Activated CD4-positive, alpha-beta T cell treated with anti-CD3 and anti-CD28 coated beads, Interleukin-2, Interleukin-4, amounts not matched to agents 100 ng/mL and 50 ng/mL, durations not matched to agents 16 hours and 8 hours (primary cell): ENCODE measurements around the gene SLC17A7.
A peak's percentile ranks its signal among the peaks of the same experiment; 100 is the strongest.

Source experiments
- DNase-seq: peaks from one replicate; pipeline ENCODE4 v3.0.0-alpha.2; 2020; ENCODE audit warnings: low spot score

SLC17A7 gene

DNA sequence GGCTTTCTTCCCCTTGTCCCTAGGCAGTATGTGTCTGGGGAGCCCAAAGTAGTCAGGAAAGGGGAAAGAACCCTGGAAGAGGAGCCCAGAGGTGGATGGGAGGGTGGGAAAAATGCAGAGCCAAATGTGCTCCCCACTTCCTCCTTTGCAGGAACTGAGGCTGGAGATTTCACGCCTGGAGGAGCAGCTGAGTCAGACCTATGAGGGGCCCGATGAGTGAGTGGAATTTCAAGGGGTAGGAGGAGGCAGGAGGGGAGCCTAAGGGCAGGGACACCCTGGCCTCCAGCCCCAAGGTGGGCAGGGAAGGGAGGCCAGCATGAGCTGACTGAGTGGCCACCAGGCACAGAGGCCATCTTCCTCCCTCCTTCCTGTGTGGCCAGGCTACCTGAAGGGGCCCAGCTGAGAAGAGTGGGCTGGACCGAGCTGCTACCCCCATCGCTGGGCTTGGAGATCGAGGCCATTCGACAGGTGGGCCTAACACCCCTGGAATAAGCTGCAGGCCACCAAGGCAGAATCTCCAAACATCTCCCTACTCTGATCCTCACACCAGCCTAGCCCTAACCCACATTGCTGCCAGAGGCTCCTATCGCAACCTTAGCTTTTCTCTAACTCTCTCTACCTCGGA lies 32.4 kb downstream of the SLC17A7 start:
- DNase-seq: no peak

DNA sequence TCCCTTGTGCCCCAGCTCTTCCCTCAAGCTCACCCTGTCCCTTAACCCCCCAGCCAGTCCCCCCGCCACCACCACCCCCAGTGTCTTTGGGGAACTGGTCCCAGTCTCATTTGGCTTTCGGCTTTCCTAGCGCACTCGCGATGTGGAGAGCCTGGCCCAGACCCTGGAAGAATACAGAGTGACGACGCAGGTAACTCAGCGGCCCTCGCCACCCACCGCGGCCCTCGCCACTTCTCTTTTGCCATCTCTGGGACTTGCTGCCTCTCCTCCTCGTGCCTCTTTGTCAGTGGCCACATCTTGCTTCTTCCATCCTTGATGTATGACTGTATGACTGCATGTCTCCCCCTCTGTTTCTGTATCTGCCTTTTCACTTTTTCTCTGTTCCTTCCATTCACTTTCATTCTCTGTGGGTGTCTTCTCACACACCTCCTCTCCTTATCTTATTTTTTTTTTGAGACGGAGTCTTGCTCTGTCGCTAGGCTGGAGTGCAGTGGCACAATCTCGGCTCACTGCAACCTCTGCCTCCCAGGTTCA lies 33.8 kb downstream of the SLC17A7 start:
- DNase-seq: no peak

DNA sequence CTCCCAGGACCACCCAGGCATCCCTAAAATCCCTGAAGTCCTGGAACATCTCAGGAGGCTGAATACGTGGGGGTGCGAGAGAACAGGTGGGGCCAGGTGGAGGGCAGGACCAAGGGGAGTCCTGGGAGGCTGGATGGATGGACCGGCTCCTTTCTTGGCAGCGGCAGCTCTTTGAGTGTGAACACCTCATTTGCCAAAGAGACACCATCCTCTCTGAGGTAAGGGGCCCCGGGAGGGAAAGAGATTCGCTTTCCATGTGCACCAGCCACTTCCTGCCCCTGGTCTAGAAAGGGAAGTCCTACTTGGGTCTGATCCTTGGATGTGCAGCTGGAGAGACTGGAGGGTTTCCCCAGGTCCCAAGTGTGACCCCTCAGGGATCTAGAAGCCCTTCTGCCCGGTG lies 34.2 kb downstream of the SLC17A7 start:
- DNase-seq: no peak

DNA sequence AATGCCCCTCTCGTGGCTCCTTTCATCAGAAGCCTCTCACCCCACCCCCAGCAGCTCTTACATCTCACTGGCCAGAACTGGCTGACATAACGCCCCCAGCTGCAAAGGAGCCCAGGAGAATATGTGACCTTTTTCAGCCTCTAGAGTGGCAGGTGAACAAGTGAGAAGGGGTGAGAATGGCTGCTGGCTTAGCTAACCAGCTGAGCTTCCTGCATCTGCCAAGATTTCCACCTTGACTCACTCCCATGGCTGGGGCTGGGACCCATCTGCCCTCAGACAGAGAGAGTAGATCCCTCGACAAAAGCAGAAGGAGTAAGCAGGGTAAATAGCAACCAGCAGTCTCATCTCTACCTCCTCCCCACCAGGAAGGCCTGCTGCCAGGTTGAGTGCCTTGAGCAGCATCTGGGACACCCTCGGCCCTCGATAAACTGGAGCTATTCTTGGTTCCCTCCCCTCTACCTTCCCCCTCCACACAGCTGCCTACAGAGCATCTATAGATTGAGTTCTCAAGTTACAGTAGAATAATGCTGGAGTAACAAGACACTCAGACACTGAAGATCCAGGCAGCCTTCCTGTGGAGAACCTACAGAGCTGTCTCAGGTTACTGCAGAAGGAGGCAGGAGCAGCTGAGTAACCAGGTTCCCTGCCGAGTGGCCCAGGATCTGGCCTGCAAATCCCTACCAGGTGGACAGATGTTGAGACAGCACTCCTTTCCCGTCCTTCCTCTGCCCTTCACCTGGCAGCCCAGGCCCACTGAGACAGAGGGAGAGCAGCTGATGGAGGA lies 37.7 kb downstream of the SLC17A7 start:
- no peak for DNase-seq

DNA sequence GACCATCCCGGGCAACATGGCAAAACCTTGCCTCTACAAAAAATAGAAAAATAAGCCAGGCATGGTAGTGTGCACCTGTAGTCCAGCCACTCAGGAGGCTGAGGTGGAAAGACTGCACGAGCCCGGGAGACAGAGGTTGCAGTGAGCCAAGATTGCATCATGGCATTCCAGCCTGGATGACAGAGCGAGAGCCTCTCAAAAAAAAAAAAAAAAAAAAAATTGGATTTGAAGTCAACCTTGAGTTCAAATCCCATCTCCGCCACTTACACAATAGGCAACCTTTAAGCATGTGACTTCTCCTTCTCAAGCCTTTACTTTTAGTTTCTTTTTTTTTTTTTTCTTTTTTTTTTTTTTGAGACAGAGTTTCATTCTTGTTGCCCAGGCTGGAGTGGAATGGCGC lies 41.3 kb downstream of the SLC17A7 start:
- DNase-seq: no peak

DNA sequence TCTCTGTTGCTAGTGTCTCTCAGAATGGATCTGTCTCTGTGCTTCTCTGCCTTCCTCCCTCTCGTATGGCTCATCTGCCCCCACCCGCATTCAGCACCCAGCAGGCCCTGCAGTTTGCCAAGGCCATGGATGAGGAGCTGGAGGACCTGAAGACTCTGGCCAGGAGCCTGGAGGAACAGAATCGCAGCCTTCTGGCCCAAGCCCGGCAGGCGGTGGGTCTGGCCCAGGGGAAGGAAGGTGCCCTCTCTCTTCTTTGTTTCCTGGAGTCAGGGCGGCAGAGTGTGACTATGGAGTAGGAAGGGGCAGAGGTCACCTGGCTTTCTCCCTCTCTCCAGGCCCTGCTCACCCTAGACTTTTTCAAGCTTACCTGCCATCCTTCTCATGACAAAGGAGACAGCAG lies 42.4 kb downstream of the SLC17A7 start:
- DNase-seq: no peak

DNA sequence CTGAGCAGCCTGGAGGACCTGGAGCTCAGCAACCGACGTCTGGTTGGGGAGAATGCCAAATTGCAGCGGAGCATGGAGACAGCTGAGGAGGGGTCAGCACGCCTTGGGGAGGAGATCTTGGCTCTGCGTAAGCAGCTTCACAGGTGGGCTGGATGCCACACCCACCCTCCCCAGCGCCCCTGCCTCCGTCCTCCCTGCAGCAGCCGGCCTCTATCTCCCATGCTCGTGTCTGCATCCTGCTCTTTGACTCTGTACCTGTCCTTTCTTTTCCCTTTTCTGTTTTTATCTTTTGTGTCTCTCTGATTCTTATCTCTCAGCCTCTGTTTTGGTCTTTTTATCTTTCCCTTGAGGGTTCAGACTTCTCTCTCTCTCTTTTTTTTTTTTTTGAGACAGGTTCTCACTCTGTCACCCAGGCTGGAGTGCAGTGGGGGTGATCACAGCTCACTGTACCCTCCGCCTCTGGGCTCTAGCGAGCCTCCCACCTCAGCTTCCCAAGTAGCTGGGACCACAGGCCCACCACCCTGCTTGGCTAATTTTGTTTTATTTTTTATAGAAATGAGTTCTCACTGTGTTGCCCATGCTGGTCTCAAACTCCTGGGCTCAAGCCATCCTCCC lies 43.2 kb downstream of the SLC17A7 start:
- no peak for DNase-seq

DNA sequence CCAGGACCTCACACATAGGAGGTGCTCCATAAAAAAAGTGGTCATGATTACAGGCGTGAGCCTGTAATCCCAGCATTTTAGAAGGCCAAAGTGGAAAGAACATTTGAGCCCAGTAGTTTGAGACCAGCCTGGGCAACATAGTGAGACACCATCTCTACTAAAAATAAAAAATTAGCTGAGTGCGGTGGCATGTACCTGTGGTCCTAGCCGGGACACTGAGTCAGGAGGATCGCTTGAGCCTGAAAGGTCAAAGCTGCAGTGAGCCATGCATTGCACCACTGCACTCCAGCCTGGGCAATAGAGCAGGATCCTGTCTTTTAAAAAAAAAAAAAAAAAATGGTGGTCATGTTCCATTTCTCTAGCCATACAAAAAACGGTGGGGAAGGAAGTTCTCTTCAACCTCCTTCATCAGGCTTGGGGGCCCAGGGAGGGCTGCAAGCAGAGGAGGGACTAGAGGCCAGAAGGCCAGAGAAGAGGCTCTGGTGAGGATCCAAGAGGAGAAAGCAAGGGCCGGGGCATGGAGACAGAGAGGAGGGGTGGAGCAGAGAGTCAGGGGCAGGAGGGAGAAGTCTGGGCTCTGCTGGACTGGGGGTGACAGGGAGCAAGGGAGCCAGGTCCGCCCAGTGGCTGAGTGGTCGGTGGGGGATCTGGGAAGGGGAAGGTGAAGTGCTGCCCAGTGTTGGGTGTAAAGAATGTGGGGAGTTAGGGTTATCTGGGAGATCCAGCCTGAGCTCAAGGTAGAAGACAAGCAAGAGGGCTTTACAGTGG lies 44.4 kb downstream of the SLC17A7 start:
- DNase-seq: no peak

DNA sequence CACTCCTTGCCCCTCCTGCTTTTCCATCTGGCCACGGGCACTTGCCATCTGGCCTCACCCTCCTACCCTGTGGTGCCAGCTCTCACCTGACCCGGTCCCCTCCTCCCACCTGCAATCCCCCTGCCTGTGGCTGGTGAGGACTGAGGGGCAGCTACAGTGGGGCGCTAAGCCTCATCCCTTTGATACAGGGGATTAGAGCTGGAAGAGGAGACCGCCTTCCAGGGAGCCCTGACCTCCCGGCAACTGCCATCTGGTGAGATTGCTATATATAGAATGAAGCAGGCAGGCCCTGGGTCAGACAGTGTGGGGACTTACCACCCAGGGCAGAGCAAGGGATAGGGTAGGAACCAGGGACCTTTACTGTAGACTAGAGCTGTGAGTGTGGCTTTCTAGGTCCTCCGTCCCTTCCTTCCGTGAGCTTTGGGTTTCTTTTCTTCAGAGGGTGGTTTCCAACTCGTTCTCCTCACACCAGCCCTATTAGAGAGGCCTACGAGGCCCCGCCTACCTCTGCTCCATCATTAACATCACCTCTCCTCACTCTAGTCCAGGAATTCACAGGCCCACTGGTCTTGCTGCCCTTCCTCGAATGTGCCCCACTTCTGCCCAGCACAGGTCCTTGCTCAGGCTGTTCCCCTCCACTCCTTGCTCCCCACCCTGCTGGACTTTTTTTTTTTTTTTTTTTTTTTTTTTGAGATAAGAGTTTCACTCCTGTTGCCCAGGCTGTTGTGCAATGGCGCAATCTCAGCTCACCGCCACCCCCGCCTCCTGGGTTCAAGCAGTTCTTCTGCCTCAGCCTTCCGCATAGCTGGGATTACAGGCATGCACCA lies 45.5 kb downstream of the SLC17A7 start:
- DNase-seq: no peak

DNA sequence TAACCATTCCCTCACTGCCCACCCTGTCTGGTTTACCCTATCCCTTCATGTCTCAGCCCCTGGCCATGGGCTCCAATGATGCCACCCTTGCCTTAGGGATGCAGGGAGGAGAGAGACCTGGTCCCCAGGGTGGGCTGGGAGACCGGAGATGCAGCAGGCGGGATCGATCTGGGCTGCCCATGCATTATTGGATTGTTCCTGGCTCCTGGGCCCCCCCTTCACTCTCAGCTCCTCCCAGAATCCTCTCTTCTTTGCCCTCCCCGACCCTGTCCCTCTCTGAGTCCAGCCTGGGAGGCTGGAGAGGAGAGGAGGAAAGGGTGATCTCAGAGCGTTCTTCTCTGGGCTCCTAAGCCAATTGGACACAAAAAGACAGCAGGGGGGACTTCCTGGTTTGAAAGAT lies 47.4 kb downstream of the SLC17A7 start:
- DNase-seq: no peak

DNA sequence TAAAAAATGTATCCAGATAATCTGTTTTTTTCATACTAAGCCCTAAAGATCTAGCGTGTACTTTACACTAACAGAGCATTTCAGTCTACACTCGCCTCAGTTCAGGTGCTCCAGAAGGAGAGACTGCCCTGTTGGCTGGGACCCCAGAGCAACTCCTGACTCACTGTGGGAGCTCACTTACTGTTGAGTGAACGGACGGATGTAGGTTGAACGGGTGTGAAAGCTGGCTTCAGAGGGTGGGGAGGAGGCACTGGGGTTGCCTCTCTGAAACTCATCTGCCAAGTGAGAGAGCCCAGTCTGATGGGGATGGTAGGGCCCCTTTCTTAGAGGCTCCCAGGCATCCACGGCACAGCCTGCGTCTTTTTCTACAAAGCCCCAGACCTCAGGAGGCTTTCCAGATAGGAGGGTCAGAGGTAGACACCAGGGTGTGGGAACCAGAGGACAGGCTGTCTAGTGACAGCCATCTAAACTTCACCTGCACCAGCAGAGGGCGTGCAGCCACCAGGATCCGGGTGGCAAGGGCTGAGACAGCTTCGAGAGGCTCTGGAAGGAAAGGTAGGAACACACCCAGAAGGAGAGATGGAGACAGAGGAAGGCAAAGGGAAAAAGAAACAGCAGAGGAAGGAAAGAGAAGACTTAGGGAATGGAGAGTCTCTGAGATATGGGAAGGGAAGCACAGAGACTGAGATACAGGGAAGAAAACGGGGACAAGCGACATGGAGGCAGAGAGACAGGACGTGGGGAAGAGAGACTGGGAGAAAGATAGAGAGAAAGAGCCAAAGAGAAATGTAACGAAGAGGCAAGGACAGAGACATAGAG lies 49.5 kb downstream of the SLC17A7 start:
- DNase-seq: peak; percentile 79

DNA sequence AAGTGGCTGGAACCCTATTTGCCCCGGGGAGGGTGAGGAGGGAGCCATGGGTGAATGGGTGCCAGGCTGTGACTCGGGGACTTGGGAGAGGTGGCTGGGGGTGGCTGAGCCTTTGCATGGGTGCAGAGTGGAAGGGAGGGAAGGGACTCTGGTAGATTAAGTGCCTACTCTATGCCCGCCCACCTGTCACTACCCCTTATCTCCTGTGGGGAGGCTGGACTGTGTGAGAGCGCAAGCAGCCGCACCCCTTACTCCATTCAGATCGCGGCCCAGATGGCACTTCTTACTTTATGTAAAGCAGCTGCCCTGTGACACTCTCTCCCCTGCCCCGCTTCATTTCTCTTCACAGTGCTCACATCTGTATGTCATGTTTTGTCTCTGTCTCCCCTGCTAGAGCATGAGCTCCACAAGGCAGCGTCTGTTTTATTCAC lies 50.4 kb downstream of the SLC17A7 start:
- no peak for DNase-seq

DNA sequence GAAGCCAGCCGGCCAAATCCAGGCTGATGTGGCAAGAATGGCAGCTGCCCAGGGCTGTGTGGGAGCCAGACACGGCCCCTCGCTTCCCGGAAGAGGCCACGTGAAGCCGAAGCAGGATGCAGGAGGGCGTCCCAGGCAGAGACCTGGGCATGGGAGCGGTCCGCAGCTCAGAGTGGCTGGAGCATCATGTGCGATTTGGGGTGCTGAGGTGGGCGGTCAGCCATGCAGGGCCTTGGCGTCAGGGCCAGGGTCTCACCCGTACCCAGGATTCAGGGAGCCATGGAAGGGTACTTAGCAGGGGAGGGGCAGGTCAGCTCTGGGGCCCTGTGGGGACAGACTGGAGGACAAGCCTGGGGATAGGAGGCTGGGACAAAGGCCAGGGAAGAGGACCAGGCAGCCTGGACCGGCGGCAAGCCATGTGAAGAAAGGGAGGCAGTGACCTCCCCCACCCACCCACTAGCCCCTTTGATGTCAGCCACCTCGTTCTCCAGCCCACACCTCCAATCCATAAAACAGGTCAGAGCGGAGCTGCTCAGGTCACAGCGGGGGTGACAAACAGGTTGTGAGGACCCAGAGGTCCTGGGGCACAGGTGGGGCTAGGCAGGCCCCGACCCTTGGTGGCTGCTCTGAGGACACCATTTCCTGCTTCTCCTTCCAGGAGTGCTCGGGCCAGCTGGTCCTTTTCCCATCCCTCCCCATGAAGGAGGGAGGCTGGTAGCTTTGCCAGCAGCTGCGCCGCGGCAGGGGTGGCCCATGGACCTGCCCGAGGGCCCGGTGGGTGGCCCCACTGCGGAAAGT lies 51.0 kb downstream of the SLC17A7 start:
- no peak for DNase-seq

DNA sequence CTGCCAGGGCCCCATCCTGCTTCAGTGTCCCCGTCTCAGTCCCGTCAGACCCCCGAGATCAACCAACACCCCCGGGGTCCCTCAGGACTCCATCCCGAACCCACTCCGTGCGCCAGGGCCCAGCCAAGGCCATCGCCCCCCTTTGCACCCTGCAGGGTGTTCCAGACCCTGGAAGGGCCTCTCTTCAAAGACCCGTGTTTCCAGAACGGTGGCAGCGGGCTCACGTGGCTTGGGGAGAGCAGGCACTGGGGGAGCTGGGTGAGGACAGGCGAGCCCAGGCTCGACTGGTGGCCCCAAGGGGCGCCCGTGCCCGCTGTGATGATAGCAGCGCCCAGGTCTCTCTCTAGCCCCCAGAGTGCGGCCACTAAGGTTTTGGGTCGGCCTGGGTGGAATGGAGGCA lies 51.9 kb downstream of the SLC17A7 start:
- DNase-seq: no peak

DNA sequence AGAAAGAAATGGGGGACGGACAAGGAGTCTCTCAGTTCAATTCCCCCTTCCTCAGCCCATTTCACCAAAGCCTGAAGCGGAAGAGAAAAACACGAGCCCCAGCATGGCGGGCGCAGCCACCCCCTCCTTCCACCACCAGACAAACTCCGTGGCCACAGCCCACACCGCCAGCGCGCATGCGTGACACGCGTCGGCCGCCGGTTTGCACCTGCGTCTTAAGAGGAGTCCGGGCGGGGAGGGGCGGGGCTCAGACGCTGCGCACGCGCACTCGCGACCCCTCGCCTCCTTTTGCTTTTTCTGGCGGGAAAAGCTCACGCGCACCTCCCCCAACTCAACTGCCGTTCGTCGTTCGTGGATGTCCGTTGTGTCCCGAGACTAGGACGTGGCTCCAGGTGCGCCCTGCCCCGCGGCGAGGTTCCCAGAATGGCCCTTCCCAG lies 53.4 kb downstream of the SLC17A7 start, which contains the start of gene KASH5:
TSS of gene KASH5 (plus strand) at position 314 of the 437 bp plus-strand sequence. CDS start 2,635 bp downstream, outside the sequence.
- peak; percentile 53 for DNase-seq

DNA sequence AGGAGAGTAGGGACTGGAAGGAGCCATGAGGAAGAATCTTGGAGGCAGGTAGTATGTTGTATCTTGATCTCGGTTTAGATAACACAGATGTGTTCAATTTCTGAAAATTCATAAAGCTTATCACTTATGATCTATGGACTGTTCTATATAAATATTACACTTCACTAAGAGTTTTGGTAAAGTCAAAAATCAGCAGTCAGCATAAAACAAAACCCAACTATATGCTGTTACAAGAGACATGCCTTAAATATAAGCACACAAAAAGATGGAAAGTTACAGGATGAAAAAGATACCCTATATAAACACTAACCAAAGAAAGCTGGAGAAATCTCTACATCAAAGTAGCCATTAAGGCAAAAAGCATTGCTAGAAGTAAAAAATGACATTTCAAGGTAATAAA lies 57.7 kb downstream of the SLC17A7 start:
- no peak for DNase-seq

DNA sequence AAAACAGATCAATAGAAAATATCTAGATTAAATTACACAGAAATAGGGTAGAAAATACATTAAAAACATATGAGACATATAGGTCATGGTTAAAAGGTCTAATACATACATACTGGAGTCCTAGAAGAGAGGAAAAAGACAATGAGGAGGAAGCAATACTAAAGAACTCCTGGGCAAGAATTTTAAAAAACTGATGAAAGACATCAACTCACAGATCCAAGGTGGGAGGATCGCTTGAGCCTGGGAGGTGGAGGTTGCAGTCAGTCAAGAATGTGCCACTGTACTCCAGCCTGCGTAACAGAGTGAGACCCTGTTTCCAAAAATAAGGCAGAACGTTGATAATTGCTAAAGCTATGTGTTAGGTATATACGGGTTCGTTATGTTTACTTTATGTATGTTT lies 58.7 kb downstream of the SLC17A7 start:
- no peak for DNase-seq

DNA sequence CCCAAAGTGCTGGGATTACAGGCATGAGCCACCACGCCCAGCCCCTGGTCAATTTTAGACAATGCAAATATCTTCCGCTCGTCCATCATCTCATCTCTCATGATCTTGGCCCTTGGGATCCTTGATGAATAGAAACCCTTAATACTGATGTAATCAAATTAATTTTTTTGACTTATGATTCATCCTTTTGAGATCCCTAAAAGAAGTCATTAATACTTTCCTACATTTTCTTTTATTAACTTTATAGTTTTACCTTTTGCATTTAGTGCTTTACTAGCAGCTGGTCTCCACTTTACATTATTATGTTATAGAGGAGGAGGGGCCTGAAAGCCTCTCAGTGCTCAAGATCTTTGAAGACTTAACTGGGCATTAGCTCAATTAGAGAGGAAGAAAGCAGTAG lies 60.9 kb downstream of the SLC17A7 start:
- no peak for DNase-seq
